PC-9 (cell line): ENCODE data around the gene ZNF552. TPM values are rescaled to one million over a fixed set of nuclear protein-coding genes. Genes with fewer than 3 reads are reported as not detected.

Source experiments
- BruUV-seq: library from RNA; stranded (reverse); fragments of 400-500 nt; replicated peaks from 2 replicates; lab custom pipeline; 2021; lab: Mats Ljungman, UMichigan
- CTCF ChIA-PET: fragments of 300-600 bp; sonication (Branson Sonifier 250); formaldehyde crosslinking; loops from one replicate; lab custom pipeline; 2022; ENCODE audit warnings: antibody characterized with exemption; lab: Charles Lee
- POLR2A ChIA-PET: fragments of 300-600 bp; sonication (Branson Sonifier 250); formaldehyde crosslinking; loops from one replicate; lab custom pipeline; 2022; ENCODE audit warnings: antibody characterized with exemption; ENCODE audit not compliant: unreplicated experiment; lab: Charles Lee
- DNase-seq, 2 experiments: peaks; one replicate each; pipeline versions ENCODE4 v3.0.0 to v3.0.0-alpha.2; 2015 to 2022; ENCODE audit warnings: mixed read lengths in 1 of 2
- H2AFZ ChIP-seq: fragments of 200-600 bp; sonication (generic); 2 replicates; pipeline ENCODE4 v1.8.1; 2017; ENCODE audit warnings: antibody characterized with exemption
- H3F3A ChIP-seq: fragments of 200-600 bp; sonication (generic); 2 replicates; pipeline ENCODE4 v1.8.1; 2017; ENCODE audit warnings: antibody characterized with exemption, mild to moderate bottlenecking, low read depth; ENCODE audit not compliant: insufficient read depth
- H3K27ac ChIP-seq: fragments of 200-600 bp; sonication (generic); 2 replicates; pipeline ENCODE4 v1.6.1; 2016; ENCODE audit warnings: mixed run types
- H3K27me3 ChIP-seq: fragments of 200-600 bp; sonication (generic); 2 replicates; pipeline ENCODE4 v1.6.1; 2016; ENCODE audit warnings: low read depth, mixed run types; ENCODE audit not compliant: insufficient read depth
- H3K36me3 ChIP-seq: fragments of 200-600 bp; sonication (generic); 2 replicates; pipeline ENCODE4 v1.6.1; 2016; ENCODE audit warnings: low read depth, mixed run types
- H3K4me1 ChIP-seq: fragments of 200-600 bp; sonication (generic); replicated peaks from 2 replicates; pipeline ENCODE4 v1.6.1; 2016; ENCODE audit warnings: mixed run types; ENCODE audit not compliant: insufficient read depth
- H3K4me2 ChIP-seq: fragments of 200-600 bp; sonication (generic); 2 replicates; pipeline ENCODE4 v1.6.1; 2017; ENCODE audit warnings: mixed run types
- H3K4me3 ChIP-seq: fragments of 200-600 bp; sonication (generic); 2 replicates; pipeline ENCODE4 v1.6.1; 2016; ENCODE audit warnings: mixed run types
- H3K79me2 ChIP-seq: fragments of 200-600 bp; sonication (generic); 2 replicates; pipeline ENCODE4 v1.6.1; 2017; ENCODE audit warnings: low read depth, mixed run types
- H3K9me2 ChIP-seq: fragments of 200-600 bp; sonication (generic); 2 replicates; pipeline ENCODE4 v1.8.1; 2017; ENCODE audit warnings: mild to moderate bottlenecking; ENCODE audit not compliant: insufficient read depth
- H3K9me3 ChIP-seq: fragments of 200-600 bp; sonication (generic); 2 replicates; pipeline ENCODE4 v1.8.1; 2016; ENCODE audit warnings: low read depth; ENCODE audit not compliant: insufficient read depth
- H4K20me1 ChIP-seq: fragments of 200-600 bp; sonication (generic); 2 replicates; pipeline ENCODE4 v1.8.1; 2017; ENCODE audit not compliant: insufficient read depth
- CTCF ChIP-seq: fragments of 200-600 bp; sonication (generic); conservative IDR thresholded peaks from 2 replicates; pipeline ENCODE4 v1.6.1; 2017; ENCODE audit warnings: mixed run types, antibody characterized with exemption, mild to moderate bottlenecking, moderate library complexity
- EZH2 ChIP-seq: fragments of 200-600 bp; sonication (generic); IDR thresholded peaks from 2 replicates; pipeline ENCODE4 v1.8.0; 2017; ENCODE audit warnings: antibody characterized with exemption, low read depth
- intact Hi-C: fragments of 100-400 bp; cut with micrococcal nuclease; formaldehyde crosslinking; loops from one replicate; pipeline ENCODE4 v1.10.0; 2022; ENCODE audit not compliant: unreplicated experiment
- total RNA-seq: library from RNA; stranded (reverse); gene quantifications from 2 replicates; pipeline ENCODE4 v1.2.3, GENCODE V29; 2021

Gene ZNF552
- total RNA-seq, 1 experiment from 2014 or later = 14.3 TPM

- H3F3A ChIP-seq = peaks cover 4% of the 10 kb centered on the region; the same call in 1 of the 2 replicates
- H2AFZ ChIP-seq = no peak overlapping the region
- peaks cover 15% of the 10 kb centered on the region for H3K36me3 ChIP-seq
- CTCF ChIA-PET = no interaction called here
- peaks cover 16% of the 10 kb centered on the region for H3K4me1 ChIP-seq
- no peak overlapping the region for H3K27ac ChIP-seq
- POLR2A ChIA-PET = no interaction called here
- no peaks in the 10 kb centered on the region for H3K9me2 ChIP-seq
- no peaks in the 10 kb centered on the region for H3K9me3 ChIP-seq
- TF ChIP-seq EZH2 (no peak), CTCF (no peak)
- BruUV-seq = no TSS peak
- peaks cover 16% of the 10 kb centered on the region for H4K20me1 ChIP-seq
- H3K4me2 ChIP-seq = peak overlapping the region; percentile 94
- no peaks in the 10 kb centered on the region for H3K27me3 ChIP-seq
- no peak for DNase-seq
- peak overlapping the region; percentile 82 for H3K4me3 ChIP-seq
- peaks cover 59% of the 10 kb centered on the region for H3K79me2 ChIP-seq
- intact Hi-C loops = no loop called here
These were observed 5.9 kb upstream of the ZNF552 start for GRCh38 chr19:57820599-57820998.

DNA sequence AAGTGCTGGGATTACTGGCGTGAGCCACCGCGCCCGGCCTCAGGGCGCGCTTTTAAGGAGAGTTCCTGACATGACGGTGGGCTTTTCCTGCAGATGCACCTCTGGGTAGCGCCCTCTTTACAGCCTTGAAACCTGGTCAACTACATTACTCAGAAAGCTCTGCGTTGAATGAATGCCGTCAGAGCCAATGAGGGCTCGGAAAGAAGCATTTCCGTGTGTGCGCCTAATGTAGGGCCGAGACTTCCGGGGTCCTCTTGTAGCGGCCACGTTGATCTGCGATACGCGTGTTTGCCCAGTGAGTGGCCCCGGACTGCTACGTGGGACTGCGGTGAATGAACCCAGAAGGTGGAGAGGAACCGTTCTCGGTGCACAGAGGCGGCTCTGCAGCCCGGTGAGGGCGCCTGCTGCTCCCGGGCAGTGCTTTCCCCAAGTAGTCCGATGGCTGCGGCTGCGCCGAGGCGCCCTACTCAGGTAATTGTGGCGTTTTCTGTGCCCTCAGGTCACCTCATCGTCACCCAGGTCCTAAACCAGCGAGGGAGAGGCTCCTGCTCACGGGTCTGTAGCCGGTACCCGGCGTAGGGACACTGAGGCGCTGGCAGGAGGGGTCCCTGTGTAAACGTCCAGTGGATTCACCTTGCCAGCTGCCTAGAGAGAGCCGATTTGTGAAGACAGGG lies 4.9 kb upstream of the ZNF552 start:
- peak overlapping the region; percentile 94 for H3K4me2 ChIP-seq
- H3K36me3 ChIP-seq = peaks cover 15% of the 10 kb centered on the region
- H3K9me3 ChIP-seq = no peaks in the 10 kb centered on the region
- ChIA-PET CTCF (interaction anchor here (0.6 kb wide), 1 partner anchor 18 kb away, joined by 5 read pairs; no protein-coding TSS in a partner anchor), POLR2A (interaction anchor here (0.6 to 1.3 kb wide), 9 partner anchors 16 to 408 kb away, joined by 3 to 28 read pairs (median 8); partner anchors contain the start of genes ZNF274 and ZNF417)
- H3K4me1 ChIP-seq = peaks cover 23% of the 10 kb centered on the region
- H3F3A ChIP-seq = peaks cover 4% of the 10 kb centered on the region; the same call in 1 of the 2 replicates
- TF ChIP-seq CTCF (no peak; the same call in 1 of the 2 replicates), EZH2 (no peak)
- BruUV-seq = TSS peak; percentile 35
- H3K4me3 ChIP-seq = peak overlapping the region; percentile 82
- H3K9me2 ChIP-seq = no peaks in the 10 kb centered on the region
- peaks cover 49% of the 10 kb centered on the region for H3K79me2 ChIP-seq
- peaks cover 7% of the 10 kb centered on the region for H4K20me1 ChIP-seq
- DNase-seq = peak; percentile 87 to 97
- intact Hi-C loops = loop anchor here (1.0 to 5.0 kb wide), 2 partner anchors 73 to 137 kb away; partner anchors contain the start of genes ZNF551 and ZNF776
- H3K27ac ChIP-seq = peak overlapping the region; percentile 56
- peak overlapping the region; percentile 82 for H2AFZ ChIP-seq
- H3K27me3 ChIP-seq = no peaks in the 10 kb centered on the region

DNA sequence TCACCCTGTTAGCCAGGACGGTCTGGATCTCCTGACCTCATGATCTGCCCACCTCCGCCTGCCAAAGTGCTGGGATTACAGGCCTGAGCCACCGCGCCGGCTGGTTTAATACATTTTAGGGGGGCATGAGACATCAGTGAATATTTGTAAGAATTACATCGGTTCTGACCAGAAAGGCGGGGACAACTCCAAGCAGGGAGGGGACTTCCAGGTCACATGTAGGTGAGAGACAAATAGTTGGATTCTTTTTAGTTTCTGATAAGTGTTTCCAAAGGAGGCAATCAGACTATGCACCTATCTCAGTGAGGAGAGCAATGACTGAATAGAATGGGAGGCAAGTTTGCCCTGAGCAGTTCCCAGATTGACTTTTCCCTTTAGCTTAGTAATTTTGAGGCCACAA lies 3.7 kb upstream of the ZNF552 start:
- POLR2A ChIA-PET = no interaction called here
- Histone ChIP-seq H4K20me1 (no peaks in the 10 kb centered on the region; the same call in 1 of the 2 replicates), H2AFZ (peak overlapping the region; percentile 48), H3K27ac (peak overlapping the region; percentile 56; the same call in 1 of the 2 replicates), H3K4me2 (peak overlapping the region; percentile 94), H3K9me2 (no peaks in the 10 kb centered on the region), H3K9me3 (no peaks in the 10 kb centered on the region), H3K36me3 (peaks cover 15% of the 10 kb centered on the region), H3K27me3 (no peaks in the 10 kb centered on the region), H3F3A (peaks cover 4% of the 10 kb centered on the region; the same call in 1 of the 2 replicates), H3K4me3 (peak overlapping the region; percentile 82; the same call in 1 of the 2 replicates), H3K4me1 (peaks cover 30% of the 10 kb centered on the region), H3K79me2 (peaks cover 48% of the 10 kb centered on the region)
- TF ChIP-seq EZH2 (no peak), CTCF (no peak)
- TSS peak; percentile 9 for BruUV-seq
- no peak for DNase-seq
- CTCF ChIA-PET = no interaction called here
- intact Hi-C loops = loop anchor here (5.0 kb wide), 1 partner anchor 136 kb away; the partner anchor contains the start of gene ZNF551
